GM23338 (cell line): ENCODE data around the gene MAPK6. TPM values are rescaled to one million over a fixed set of nuclear protein-coding genes. Genes with fewer than 3 reads are reported as not detected.
A peak's percentile ranks its signal among the peaks of the same experiment; 100 is the strongest.

ENCODE experiments used
- ATAC-seq: fragments of 200-7000 bp; cut with Tn5 transposase; 3 replicates; pipeline ENCODE4 v1.9.1; 2020
- DNase-seq: peaks from one replicate; pipeline ENCODE4 v3.0.0-alpha.2; 2015; ENCODE audit warnings: low spot score
- H2AFZ ChIP-seq: fragments of 200-600 bp; sonication (generic); 2 replicates; pipeline ENCODE4 v1.8.0; 2016; ENCODE audit warnings: antibody characterized with exemption, mild to moderate bottlenecking, moderate library complexity
- H3F3A ChIP-seq: fragments of 200-600 bp; sonication (generic); replicated peaks from 2 replicates; pipeline ENCODE4 v1.8.0; 2017; ENCODE audit warnings: antibody characterized with exemption, mixed run types, low read depth
- H3K27ac ChIP-seq: fragments of 200-600 bp; sonication (generic); 2 replicates; pipeline ENCODE4 v1.6.1; 2016; ENCODE audit warnings: low read depth
- H3K27me3 ChIP-seq: fragments of 200-600 bp; sonication (generic); 2 replicates; pipeline ENCODE4 v1.8.0; 2016; ENCODE audit warnings: mild to moderate bottlenecking, mixed run types, moderate library complexity; ENCODE audit not compliant: insufficient read depth
- H3K36me3 ChIP-seq: fragments of 200-600 bp; sonication (generic); 2 replicates; pipeline ENCODE4 v1.8.0; 2016; ENCODE audit warnings: mild to moderate bottlenecking; ENCODE audit not compliant: insufficient read depth
- H3K4me1 ChIP-seq: fragments of 200-600 bp; sonication (generic); 2 replicates; pipeline ENCODE4 v1.8.0; 2016; ENCODE audit warnings: mild to moderate bottlenecking, moderate library complexity; ENCODE audit not compliant: insufficient read depth
- H3K4me2 ChIP-seq: fragments of 200-600 bp; sonication (generic); 2 replicates; pipeline ENCODE4 v1.7.1; 2017; ENCODE audit warnings: mixed run types
- H3K4me3 ChIP-seq: fragments of 200-600 bp; sonication (generic); 2 replicates; pipeline ENCODE4 v1.6.1; 2016; ENCODE audit warnings: mixed run types
- H3K79me2 ChIP-seq: fragments of 200-600 bp; sonication (generic); replicated peaks from 2 replicates; pipeline ENCODE4 v1.8.0; 2017; ENCODE audit warnings: mild to moderate bottlenecking; ENCODE audit not compliant: insufficient read depth
- H3K9me2 ChIP-seq: fragments of 200-600 bp; sonication (generic); 2 replicates; pipeline ENCODE4 v1.8.0; 2017; ENCODE audit not compliant: insufficient read depth
- H4K20me1 ChIP-seq: fragments of 200-600 bp; sonication (generic); replicated peaks from 2 replicates; pipeline ENCODE4 v1.8.0; 2017; ENCODE audit warnings: mild to moderate bottlenecking; ENCODE audit not compliant: insufficient read depth
- H3K27ac Mint-ChIP-seq: 2 replicates; pipeline ENCODE4 v1.8.0; 2020; ENCODE audit warnings: inconsistent platforms, mild to moderate bottlenecking, moderate library complexity, mixed read lengths
- H3K27me3 Mint-ChIP-seq: 3 replicates; pipeline ENCODE4 v1.8.0; 2022; ENCODE audit warnings: low read depth, mild to moderate bottlenecking, moderate library complexity, mixed read lengths, inconsistent platforms; ENCODE audit not compliant: insufficient read depth, poor library complexity
- H3K36me3 Mint-ChIP-seq: 3 replicates; pipeline ENCODE4 v1.8.0; 2021; ENCODE audit warnings: low read depth, mild to moderate bottlenecking, inconsistent platforms, moderate library complexity, mixed read lengths
- H3K4me1 Mint-ChIP-seq: 3 replicates; pipeline ENCODE4 v1.8.0; 2020; ENCODE audit warnings: mild to moderate bottlenecking, inconsistent platforms, mixed read lengths
- H3K4me3 Mint-ChIP-seq: 3 replicates; pipeline ENCODE4 v1.8.0; 2021; ENCODE audit warnings: moderate library complexity, mild to moderate bottlenecking, inconsistent platforms, mixed read lengths
- H3K9me3 Mint-ChIP-seq: 3 replicates; pipeline ENCODE4 v1.8.0; 2020; ENCODE audit warnings: moderate library complexity, mild to moderate bottlenecking, inconsistent platforms, mixed read lengths
- CREB1 ChIP-seq: fragments of 250-450 bp; sonication (Bioruptor Pico); IDR thresholded peaks from 2 replicates; pipeline ENCODE4 v1.5.0; 2020; ENCODE audit warnings: low read depth, mild to moderate bottlenecking, moderate library complexity
- EZH2 ChIP-seq: fragments of 200-600 bp; sonication (generic); IDR thresholded peaks from one replicate; pipeline ENCODE4 v1.8.0; 2017; ENCODE audit warnings: antibody characterized with exemption, mild to moderate bottlenecking, low read depth; ENCODE audit not compliant: unreplicated experiment
- EZH2phosphoT487 ChIP-seq: fragments of 200-600 bp; sonication (generic); IDR thresholded peaks from one replicate; pipeline ENCODE4 v1.8.1; 2018; ENCODE audit warnings: antibody characterized with exemption; ENCODE audit not compliant: unreplicated experiment
- JUNB ChIP-seq: IDR thresholded peaks from one replicate; pipeline ENCODE4 v1.6.1; 2016; ENCODE audit warnings: antibody characterized with exemption; ENCODE audit not compliant: unreplicated experiment
- NANOG ChIP-seq: IDR thresholded peaks from 2 replicates; pipeline ENCODE4 v1.6.1; 2016; ENCODE audit warnings: antibody characterized with exemption, borderline replicate concordance
- POLR2AphosphoS5 ChIP-seq: IDR thresholded peaks from 2 replicates; pipeline ENCODE4 v1.6.1; 2016; ENCODE audit warnings: antibody characterized with exemption, low read depth
- STAT1 ChIP-seq: IDR thresholded peaks from one replicate; pipeline ENCODE4 v1.6.1; 2016; ENCODE audit warnings: antibody characterized with exemption; ENCODE audit not compliant: unreplicated experiment
- ZNF114 ChIP-seq: fragments of 250-450 bp; sonication (Bioruptor Pico); IDR thresholded peaks from 2 replicates; pipeline ENCODE4 v1.5.0; 2020; ENCODE audit warnings: mild to moderate bottlenecking, moderate library complexity
- ZNF331 ChIP-seq: fragments of 250-450 bp; sonication (Bioruptor Pico); IDR thresholded peaks from 2 replicates; pipeline ENCODE4 v1.5.0; 2020; ENCODE audit warnings: low read depth, mild to moderate bottlenecking, moderate library complexity
- polyA plus RNA-seq: library from polyadenylated mRNA; unstranded; fragments of >200 nt; fragmentation: Nextera tagmentation; extraction: Ambion mirVana; gene quantifications from 2 replicates; pipeline ENCODE4 v1.2.1, GENCODE V29; 2016
- total RNA-seq: library from RNA; depleted of rRNA; stranded (reverse); fragments of >200 nt; shearing (Covaris generic); gene quantifications from 2 replicates; pipeline ENCODE4 v1.2.3, GENCODE V29; 2014
- TF ChIP-seq, protein P1 (sequence below): fragments of 250-450 bp; sonication (Bioruptor Pico); IDR thresholded peaks from 2 replicates; pipeline ENCODE4 v1.5.0; 2020; ENCODE audit warnings: mild to moderate bottlenecking, moderate library complexity
- TF ChIP-seq, protein P2 (sequence below), 2 experiments: fragments of 200-600 bp in 1 of 2; sonication (generic) in 1 of 2; conservative IDR thresholded peaks; 2 replicates each; pipeline versions ENCODE4 v1.5.1 to v1.6.1; 2016 to 2017; ENCODE audit warnings: antibody characterized with exemption in 2 of 2, low read depth in 2 of 2, mild to moderate bottlenecking in 2 of 2, moderate library complexity in 1 of 2
- TF ChIP-seq, protein P3 (sequence below): IDR thresholded peaks from one replicate; pipeline ENCODE4 v1.6.1; 2018; ENCODE audit warnings: antibody characterized with exemption; ENCODE audit not compliant: unreplicated experiment
- TF ChIP-seq, protein P4 (sequence below): IDR thresholded peaks from 2 replicates; pipeline ENCODE4 v1.6.1; 2016; ENCODE audit warnings: antibody characterized with exemption

MAPK6 gene
- total and polyA plus RNA-seq, 2 experiments from 2014 or later, result 40.9 to 92.3 TPM

DNA sequence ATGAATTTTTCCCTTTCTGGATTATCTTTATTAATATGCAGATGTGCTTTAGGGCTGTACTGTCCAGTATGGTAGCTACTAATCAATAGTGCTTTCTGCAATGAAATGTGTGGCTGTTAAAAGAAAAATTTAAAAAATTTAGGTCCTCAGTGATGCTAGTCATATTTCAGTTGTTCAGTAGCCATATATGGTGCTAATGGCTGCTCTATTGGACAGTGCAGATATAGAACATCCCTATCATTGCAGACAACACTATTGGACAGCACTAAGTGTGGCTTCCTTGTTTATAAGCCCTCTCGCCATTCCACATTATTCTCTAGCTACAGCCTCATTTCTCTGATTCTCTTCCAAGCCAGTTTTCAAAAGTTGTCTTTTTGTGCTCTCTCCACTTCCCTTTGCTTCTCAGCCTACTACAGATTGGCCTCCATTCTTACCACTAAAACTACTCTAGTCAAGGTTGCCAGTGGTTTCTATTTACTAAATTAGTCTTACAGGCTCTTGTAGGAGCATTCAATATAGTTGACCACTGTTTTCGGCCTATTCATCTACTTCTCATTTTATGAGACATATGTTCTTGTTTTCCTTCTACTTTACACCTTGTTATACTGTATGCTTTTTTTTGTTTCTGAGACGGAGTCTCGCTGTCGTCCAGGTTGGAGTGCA lies 9.5 kb downstream of the MAPK6 start:
- Mint-ChIP-seq H3K4me1 (peaks cover 28% of the 10 kb centered on the region), H3K36me3 (peaks cover 31% of the 10 kb centered on the region), H3K27ac (peak overlapping the region; percentile 50), H3K27me3 (peaks cover 7% of the 10 kb centered on the region), H3K4me3 (no peak overlapping the region), H3K9me3 (no peaks in the 10 kb centered on the region)
- Histone ChIP-seq H3K27ac (peak overlapping the region; percentile 76), H3K27me3 (no peaks in the 10 kb centered on the region), H3K9me2 (no peaks in the 10 kb centered on the region), H3K4me3 (no peak overlapping the region), H4K20me1 (peaks cover 60% of the 10 kb centered on the region), H3K4me2 (peak overlapping the region; percentile 12; the same call in 1 of the 2 replicates), H3K36me3 (no peaks in the 10 kb centered on the region), H3F3A (no peaks in the 10 kb centered on the region; the same call in 1 of the 2 replicates), H3K79me2 (peaks cover 100% of the 10 kb centered on the region), H3K4me1 (peaks cover 21% of the 10 kb centered on the region), H2AFZ (no peak overlapping the region)
- ATAC-seq, result no peak
- TF ChIP-seq POLR2AphosphoS5, result no peak
- TF ChIP-seq NANOG, result no peak
- no peak for TF ChIP-seq STAT1
- TF ChIP-seq, protein P1, sequence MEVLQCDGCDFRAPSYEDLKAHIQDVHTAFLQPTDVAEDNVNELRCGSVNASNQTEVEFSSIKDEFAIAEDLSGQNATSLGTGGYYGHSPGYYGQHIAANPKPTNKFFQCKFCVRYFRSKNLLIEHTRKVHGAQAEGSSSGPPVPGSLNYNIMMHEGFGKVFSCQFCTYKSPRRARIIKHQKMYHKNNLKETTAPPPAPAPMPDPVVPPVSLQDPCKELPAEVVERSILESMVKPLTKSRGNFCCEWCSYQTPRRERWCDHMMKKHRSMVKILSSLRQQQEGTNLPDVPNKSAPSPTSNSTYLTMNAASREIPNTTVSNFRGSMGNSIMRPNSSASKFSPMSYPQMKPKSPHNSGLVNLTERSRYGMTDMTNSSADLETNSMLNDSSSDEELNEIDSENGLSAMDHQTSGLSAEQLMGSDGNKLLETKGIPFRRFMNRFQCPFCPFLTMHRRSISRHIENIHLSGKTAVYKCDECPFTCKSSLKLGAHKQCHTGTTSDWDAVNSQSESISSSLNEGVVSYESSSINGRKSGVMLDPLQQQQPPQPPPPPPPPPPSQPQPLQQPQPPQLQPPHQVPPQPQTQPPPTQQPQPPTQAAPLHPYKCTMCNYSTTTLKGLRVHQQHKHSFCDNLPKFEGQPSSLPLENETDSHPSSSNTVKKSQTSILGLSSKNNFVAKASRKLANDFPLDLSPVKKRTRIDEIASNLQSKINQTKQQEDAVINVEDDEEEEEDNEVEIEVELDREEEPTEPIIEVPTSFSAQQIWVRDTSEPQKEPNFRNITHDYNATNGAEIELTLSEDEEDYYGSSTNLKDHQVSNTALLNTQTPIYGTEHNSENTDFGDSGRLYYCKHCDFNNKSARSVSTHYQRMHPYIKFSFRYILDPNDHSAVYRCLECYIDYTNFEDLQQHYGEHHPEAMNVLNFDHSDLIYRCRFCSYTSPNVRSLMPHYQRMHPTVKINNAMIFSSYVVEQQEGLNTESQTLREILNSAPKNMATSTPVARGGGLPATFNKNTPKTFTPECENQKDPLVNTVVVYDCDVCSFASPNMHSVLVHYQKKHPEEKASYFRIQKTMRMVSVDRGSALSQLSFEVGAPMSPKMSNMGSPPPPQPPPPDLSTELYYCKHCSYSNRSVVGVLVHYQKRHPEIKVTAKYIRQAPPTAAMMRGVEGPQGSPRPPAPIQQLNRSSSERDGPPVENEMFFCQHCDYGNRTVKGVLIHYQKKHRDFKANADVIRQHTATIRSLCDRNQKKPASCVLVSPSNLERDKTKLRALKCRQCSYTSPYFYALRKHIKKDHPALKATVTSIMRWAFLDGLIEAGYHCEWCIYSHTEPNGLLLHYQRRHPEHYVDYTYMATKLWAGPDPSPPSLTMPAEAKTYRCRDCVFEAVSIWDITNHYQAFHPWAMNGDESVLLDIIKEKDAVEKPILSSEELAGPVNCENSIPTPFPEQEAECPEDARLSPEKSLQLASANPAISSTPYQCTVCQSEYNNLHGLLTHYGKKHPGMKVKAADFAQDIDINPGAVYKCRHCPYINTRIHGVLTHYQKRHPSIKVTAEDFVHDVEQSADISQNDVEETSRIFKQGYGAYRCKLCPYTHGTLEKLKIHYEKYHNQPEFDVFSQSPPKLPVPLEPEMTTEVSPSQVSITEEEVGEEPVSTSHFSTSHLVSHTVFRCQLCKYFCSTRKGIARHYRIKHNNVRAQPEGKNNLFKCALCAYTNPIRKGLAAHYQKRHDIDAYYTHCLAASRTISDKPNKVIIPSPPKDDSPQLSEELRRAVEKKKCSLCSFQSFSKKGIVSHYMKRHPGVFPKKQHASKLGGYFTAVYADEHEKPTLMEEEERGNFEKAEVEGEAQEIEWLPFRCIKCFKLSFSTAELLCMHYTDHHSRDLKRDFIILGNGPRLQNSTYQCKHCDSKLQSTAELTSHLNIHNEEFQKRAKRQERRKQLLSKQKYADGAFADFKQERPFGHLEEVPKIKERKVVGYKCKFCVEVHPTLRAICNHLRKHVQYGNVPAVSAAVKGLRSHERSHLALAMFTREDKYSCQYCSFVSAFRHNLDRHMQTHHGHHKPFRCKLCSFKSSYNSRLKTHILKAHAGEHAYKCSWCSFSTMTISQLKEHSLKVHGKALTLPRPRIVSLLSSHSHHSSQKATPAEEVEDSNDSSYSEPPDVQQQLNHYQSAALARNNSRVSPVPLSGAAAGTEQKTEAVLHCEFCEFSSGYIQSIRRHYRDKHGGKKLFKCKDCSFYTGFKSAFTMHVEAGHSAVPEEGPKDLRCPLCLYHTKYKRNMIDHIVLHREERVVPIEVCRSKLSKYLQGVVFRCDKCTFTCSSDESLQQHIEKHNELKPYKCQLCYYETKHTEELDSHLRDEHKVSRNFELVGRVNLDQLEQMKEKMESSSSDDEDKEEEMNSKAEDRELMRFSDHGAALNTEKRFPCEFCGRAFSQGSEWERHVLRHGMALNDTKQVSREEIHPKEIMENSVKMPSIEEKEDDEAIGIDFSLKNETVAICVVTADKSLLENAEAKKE (CRISPR knock-in tag), result no peak
- TF ChIP-seq, protein P2, sequence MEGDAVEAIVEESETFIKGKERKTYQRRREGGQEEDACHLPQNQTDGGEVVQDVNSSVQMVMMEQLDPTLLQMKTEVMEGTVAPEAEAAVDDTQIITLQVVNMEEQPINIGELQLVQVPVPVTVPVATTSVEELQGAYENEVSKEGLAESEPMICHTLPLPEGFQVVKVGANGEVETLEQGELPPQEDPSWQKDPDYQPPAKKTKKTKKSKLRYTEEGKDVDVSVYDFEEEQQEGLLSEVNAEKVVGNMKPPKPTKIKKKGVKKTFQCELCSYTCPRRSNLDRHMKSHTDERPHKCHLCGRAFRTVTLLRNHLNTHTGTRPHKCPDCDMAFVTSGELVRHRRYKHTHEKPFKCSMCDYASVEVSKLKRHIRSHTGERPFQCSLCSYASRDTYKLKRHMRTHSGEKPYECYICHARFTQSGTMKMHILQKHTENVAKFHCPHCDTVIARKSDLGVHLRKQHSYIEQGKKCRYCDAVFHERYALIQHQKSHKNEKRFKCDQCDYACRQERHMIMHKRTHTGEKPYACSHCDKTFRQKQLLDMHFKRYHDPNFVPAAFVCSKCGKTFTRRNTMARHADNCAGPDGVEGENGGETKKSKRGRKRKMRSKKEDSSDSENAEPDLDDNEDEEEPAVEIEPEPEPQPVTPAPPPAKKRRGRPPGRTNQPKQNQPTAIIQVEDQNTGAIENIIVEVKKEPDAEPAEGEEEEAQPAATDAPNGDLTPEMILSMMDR (conservative IDR thresholded peaks at IDR 0.05; ENCODE audit: low read depth in 2 of 2), result no peak
- TF ChIP-seq EZH2phosphoT487, result no peak
- TF ChIP-seq, protein P3, sequence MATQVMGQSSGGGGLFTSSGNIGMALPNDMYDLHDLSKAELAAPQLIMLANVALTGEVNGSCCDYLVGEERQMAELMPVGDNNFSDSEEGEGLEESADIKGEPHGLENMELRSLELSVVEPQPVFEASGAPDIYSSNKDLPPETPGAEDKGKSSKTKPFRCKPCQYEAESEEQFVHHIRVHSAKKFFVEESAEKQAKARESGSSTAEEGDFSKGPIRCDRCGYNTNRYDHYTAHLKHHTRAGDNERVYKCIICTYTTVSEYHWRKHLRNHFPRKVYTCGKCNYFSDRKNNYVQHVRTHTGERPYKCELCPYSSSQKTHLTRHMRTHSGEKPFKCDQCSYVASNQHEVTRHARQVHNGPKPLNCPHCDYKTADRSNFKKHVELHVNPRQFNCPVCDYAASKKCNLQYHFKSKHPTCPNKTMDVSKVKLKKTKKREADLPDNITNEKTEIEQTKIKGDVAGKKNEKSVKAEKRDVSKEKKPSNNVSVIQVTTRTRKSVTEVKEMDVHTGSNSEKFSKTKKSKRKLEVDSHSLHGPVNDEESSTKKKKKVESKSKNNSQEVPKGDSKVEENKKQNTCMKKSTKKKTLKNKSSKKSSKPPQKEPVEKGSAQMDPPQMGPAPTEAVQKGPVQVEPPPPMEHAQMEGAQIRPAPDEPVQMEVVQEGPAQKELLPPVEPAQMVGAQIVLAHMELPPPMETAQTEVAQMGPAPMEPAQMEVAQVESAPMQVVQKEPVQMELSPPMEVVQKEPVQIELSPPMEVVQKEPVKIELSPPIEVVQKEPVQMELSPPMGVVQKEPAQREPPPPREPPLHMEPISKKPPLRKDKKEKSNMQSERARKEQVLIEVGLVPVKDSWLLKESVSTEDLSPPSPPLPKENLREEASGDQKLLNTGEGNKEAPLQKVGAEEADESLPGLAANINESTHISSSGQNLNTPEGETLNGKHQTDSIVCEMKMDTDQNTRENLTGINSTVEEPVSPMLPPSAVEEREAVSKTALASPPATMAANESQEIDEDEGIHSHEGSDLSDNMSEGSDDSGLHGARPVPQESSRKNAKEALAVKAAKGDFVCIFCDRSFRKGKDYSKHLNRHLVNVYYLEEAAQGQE, result no peak
- TF ChIP-seq JUNB, result no peak
- no peak for TF ChIP-seq ZNF331 (CRISPR knock-in tag)
- TF ChIP-seq ZNF114 (CRISPR knock-in tag), result no peak
- TF ChIP-seq CREB1 (CRISPR knock-in tag), result no peak
- TF ChIP-seq, protein P4, sequence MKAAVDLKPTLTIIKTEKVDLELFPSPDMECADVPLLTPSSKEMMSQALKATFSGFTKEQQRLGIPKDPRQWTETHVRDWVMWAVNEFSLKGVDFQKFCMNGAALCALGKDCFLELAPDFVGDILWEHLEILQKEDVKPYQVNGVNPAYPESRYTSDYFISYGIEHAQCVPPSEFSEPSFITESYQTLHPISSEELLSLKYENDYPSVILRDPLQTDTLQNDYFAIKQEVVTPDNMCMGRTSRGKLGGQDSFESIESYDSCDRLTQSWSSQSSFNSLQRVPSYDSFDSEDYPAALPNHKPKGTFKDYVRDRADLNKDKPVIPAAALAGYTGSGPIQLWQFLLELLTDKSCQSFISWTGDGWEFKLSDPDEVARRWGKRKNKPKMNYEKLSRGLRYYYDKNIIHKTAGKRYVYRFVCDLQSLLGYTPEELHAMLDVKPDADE, result no peak
- no peak for TF ChIP-seq EZH2
- DNase-seq, result no peak
